HepG2 (cell line): Measurements from ENCODE around the gene EEF2. TPM values are rescaled to one million over a fixed set of nuclear protein-coding genes. Genes with fewer than 3 reads are reported as not detected.
A peak's percentile ranks its signal among the peaks of the same experiment; 100 is the strongest.

Source experiments
- ATAC-seq: fragments of 200-7000 bp; cut with Tn5 transposase; 3 replicates; pipeline ENCODE4 v1.9.1; 2020; ENCODE audit warnings: mild to moderate bottlenecking, moderate library complexity
- BruUV-seq: library from RNA; stranded (reverse); fragments of 400-500 nt; replicated peaks from 2 replicates; lab custom pipeline; 2021; lab: Mats Ljungman, UMichigan
- CTCF ChIA-PET: fragments of 300-600 bp; formaldehyde crosslinking; extraction: SDS; loops from one replicate; lab custom pipeline; 2021; ENCODE audit warnings: low total read pairs, inconsistent platforms, low intra/inter-chr PET ratio; lab: Yijun Ruan, JAX
- POLR2A ChIA-PET: fragments of 350-600 bp; sonication (Branson Sonifier 250); formaldehyde crosslinking; loops from one replicate; lab custom pipeline; 2020; ENCODE audit warnings: antibody characterized with exemption, inconsistent platforms; lab: Yijun Ruan, JAX
- DNase-seq: peaks from one replicate; pipeline ENCODE4 v3.0.0-alpha.2; 2015; ENCODE audit warnings: low spot score
- FAIRE-seq: peaks from 3 replicates; lab custom pipeline; 2011; peaks lifted over from hg19 to GRCh38; lab: Jason Lieb, UNC
- H2AFZ ChIP-seq: one replicate; pipeline ENCODE4 v1.6.1; 2011; ENCODE audit warnings: low read length, inconsistent platforms
- H3K27ac ChIP-seq: fragments of 300-600 bp; 3 replicates; pipeline ENCODE4 v1.8.0; 2011; ENCODE audit warnings: mixed run types, mild to moderate bottlenecking, mixed read lengths, low read length, inconsistent platforms; ENCODE audit not compliant: insufficient read depth; ENCODE audit errors: extremely low read length
- H3K27me3 ChIP-seq, 2 experiments: fragments of 200-600 bp in 1 of 2; 2 replicates in 1 of 2; 3 replicates in 1 of 2; pipeline versions ENCODE4 v1.6.0 to v1.8.0; 2011; ENCODE audit warnings: low read length in 2 of 2, mild to moderate bottlenecking in 2 of 2, moderate library complexity in 2 of 2, inconsistent platforms in 1 of 2; ENCODE audit not compliant: insufficient read depth in 2 of 2, control insufficient read depth in 1 of 2
- H3K36me3 ChIP-seq, 2 experiments: fragments of 200-600 bp in 1 of 2; replicated peaks in 1 of 2; 2 replicates in 1 of 2; 3 replicates in 1 of 2; pipeline versions ENCODE4 v1.5.1 to v1.8.0; 2011; ENCODE audit warnings: low read length in 2 of 2, inconsistent platforms in 1 of 2; ENCODE audit not compliant: insufficient read depth in 2 of 2, control insufficient read depth in 1 of 2
- H3K4me1 ChIP-seq: 2 replicates; pipeline ENCODE4 v1.5.1; 2012; ENCODE audit warnings: low read length, inconsistent platforms; ENCODE audit not compliant: insufficient read depth
- H3K4me2 ChIP-seq: 2 replicates; pipeline ENCODE4 v1.6.0; 2011; ENCODE audit warnings: low read depth, low read length, inconsistent platforms
- H3K4me3 ChIP-seq, 3 experiments: fragments of 200-600 bp in 1 of 3; sonication (generic), shearing (Covaris generic) in 1 of 3; replicated peaks in 1 of 3; 2 replicates each; pipeline ENCODE4 v1.5.1; 2011 to 2016; ENCODE audit warnings: low read length in 3 of 3, inconsistent platforms in 2 of 3, low read depth in 2 of 3, mild to moderate bottlenecking in 2 of 3, control low read depth in 1 of 3, mixed read lengths in 1 of 3; ENCODE audit not compliant: insufficient read depth in 1 of 3
- H3K79me2 ChIP-seq: one replicate; pipeline ENCODE4 v1.6.1; 2011; ENCODE audit warnings: low read length, inconsistent platforms; ENCODE audit not compliant: insufficient read depth
- H3K9ac ChIP-seq: 2 replicates; pipeline ENCODE4 v1.6.0; 2011; ENCODE audit warnings: mild to moderate bottlenecking, low read depth, low read length, inconsistent platforms; ENCODE audit not compliant: insufficient read depth
- H3K9me3 ChIP-seq: 2 replicates; pipeline ENCODE4 v1.5.1; 2012; ENCODE audit warnings: mild to moderate bottlenecking, low read length
- H4K20me1 ChIP-seq: 2 replicates; pipeline ENCODE4 v1.6.0; 2011; ENCODE audit warnings: inconsistent platforms, mild to moderate bottlenecking, low read length, moderate library complexity; ENCODE audit not compliant: insufficient read depth
- MIER2 ChIP-seq: IDR thresholded peaks from 2 replicates; pipeline ENCODE4 v1.6.1; 2016; ENCODE audit warnings: missing biosample characterization, missing genetic modification reagents
- MTERF4 ChIP-seq: sonication (generic); formaldehyde crosslinking; IDR thresholded peaks from 2 replicates; pipeline ENCODE4 v1.8.0; 2023; ENCODE audit warnings: mild to moderate bottlenecking, missing genetic modification reagents
- RBFOX2 ChIP-seq: fragments of 200-400 bp; formaldehyde crosslinking; IDR thresholded peaks from 2 replicates; pipeline ENCODE4 v1.6.1; 2017; ENCODE audit warnings: low read depth, mild to moderate bottlenecking, low read length
- THYN1 ChIP-seq: sonication (generic); formaldehyde crosslinking; IDR thresholded peaks from 2 replicates; pipeline ENCODE4 v1.8.1; 2023; ENCODE audit warnings: low read depth, mild to moderate bottlenecking, moderate library complexity, missing genetic modification reagents, borderline replicate concordance
- WGBS: methylation state at CpG from one replicate; pipeline ENCODE4 v1.1.6; 2017; ENCODE audit warnings: low lambda C conversion rate; 5-methylcytosine and 5-hydroxymethylcytosine counted together
- in situ Hi-C: cut with HindIII; loops from 2 replicates; pipeline ENCODE4 v1.10.0; 2017; ENCODE audit warnings: low pct_unique_long_range_greater_than_20kb; ENCODE audit not compliant: extremely low pct_ligation_motif_present
- intact Hi-C: fragments of 100-400 bp; cut with micrococcal nuclease; formaldehyde crosslinking; loops from one replicate; pipeline ENCODE4 v1.10.0; 2022; ENCODE audit not compliant: unreplicated experiment
- polyA plus RNA-seq, 8 experiments: library from polyadenylated mRNA; depleted of rRNA in 3 of 8; stranded (reverse) in 7 of 8; unstranded in 1 of 8; fragments of >200 nt; fragmentation: Illumina TruSeq in 4 of 8; extraction: Trizol in 4 of 8; gene quantifications; 2 replicates each; pipeline versions ENCODE4 v1.2.1 to v1.2.3, GENCODE V29; 2011 to 2016; ENCODE audit warnings: low read depth in 4 of 8, missing spikeins in 1 of 8, mixed read lengths in 1 of 8; ENCODE audit not compliant: insufficient read depth in 1 of 8
- total RNA-seq, 5 experiments: library from RNA; depleted of rRNA; stranded (reverse); fragments of >200 nt; fragmentation: Illumina TruSeq; extraction: Trizol; gene quantifications; 2 replicates each; pipeline ENCODE4 v1.2.3, GENCODE V29; 2016; ENCODE audit warnings: low read depth in 1 of 5

EEF2 gene
- total and polyA plus RNA-seq, 2 of the 13 experiments (the other 11 are each of a cell fraction or from before 2014, with no cell fraction given): 1,441 to 1,777 TPM

DNA sequence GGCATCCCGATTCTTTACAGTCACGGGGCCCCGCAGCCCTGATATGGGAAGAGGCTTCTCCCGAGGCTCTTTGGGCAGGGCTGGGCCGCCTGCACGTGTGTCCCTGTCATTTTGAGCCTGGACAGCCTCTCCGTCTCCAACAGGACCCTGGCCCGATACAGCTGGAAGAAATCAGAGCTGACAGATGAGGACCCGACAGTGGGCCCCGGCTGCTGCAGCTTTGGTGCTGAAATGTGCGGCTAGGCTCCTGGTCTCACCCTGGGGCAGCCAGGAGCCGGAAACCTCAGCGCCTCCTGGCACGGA, 25.5 kb upstream of the EEF2 start:
- Histone ChIP-seq H2AFZ (no peak overlapping the region), H3K27me3 (no peaks in the 10 kb centered on the region; a peak in 1 of 5 replicates), H3K36me3 (peaks cover 15 to 23% of the 10 kb centered on the region in 2 experiments; a peak in 4 of 5 replicates), H3K27ac (no peak overlapping the region), H3K4me1 (peaks cover 32% of the 10 kb centered on the region), H4K20me1 (0 out of 2 replicates have a peak, but pooled peaks cover 9% of the 10 kb centered on the region), H3K79me2 (peaks cover 35% of the 10 kb centered on the region), H3K4me3 (no peak overlapping the region), H3K9ac (no peak overlapping the region), H3K9me3 (no peaks in the 10 kb centered on the region), H3K4me2 (no peak overlapping the region)
- intact Hi-C loops: no loop called here
- WGBS: 98% methylated on average over 8 of the region's 14 CpGs
- no peak for TF ChIP-seq THYN1
- no peak for TF ChIP-seq MTERF4
- TF ChIP-seq RBFOX2: 0 out of 2 replicates have a peak, but pooled peaks have one; percentile 4
- no TSS peak for BruUV-seq
- ChIA-PET POLR2A (no interaction called here), CTCF (no interaction called here)
- in situ Hi-C loops: no loop called here
- ATAC-seq (no peak), FAIRE-seq (no peak), DNase-seq (no peak)

DNA sequence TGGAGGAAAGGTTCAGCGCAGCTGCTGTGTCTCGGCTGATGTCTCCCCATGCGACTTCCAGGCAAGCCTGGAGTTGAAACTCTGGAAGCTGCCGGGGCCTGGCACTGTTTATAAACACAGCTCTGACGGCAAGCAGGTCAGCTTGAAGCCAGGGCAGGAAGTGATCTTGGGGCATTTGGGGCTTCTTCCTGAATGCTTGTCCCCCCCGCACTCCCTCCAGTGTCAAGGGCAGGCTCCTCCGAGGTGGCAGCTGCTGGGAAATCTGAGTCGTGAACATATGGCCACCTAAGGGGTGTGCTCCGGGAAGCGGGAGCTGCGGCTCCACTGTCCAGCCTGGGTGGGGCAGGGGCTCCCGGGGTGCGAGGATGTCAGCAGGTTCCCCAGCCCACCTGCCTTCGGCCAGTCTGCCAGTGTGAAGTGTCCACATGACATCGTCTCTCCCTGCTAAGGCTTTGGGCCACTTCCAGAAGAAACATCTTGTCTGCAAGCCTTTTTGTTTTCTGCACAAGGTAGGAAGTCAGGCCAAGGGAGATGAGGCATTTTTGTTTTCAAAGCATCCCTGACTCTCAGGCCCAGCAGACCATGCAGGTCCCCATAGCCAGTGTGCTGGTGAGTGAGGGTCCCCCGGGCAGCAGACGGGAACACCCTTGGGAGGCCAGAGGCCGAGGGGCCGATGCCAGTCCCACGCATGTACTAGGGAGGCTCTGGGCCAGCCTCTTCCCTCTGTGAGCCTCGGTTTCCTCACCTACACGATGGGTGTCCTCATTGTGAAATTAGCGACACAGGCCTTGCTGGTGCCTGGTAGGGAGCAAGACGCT, 24.9 kb upstream of the EEF2 start:
- BruUV-seq: no TSS peak
- Histone ChIP-seq H3K9ac (no peak overlapping the region), H3K4me3 (no peak overlapping the region), H3K4me2 (no peak overlapping the region; the same call in 1 of the 2 replicates), H4K20me1 (0 out of 2 replicates have a peak, but pooled peaks cover 9% of the 10 kb centered on the region), H2AFZ (no peak overlapping the region)
- CTCF ChIA-PET: no interaction called here
- no peak for ATAC-seq
- TF ChIP-seq MIER2 (CRISPR knock-in tag) (no peak), RBFOX2 (0 out of 2 replicates have a peak, but pooled peaks have one; percentile 11)
- TF ChIP-seq, all 625 proteins: peak for 1
- 92% methylated on average over 11 of the region's 24 CpGs for WGBS
- intact Hi-C loops: loop anchor here (10.0 kb wide), 1 partner anchor 125 kb away; no protein-coding TSS in a partner anchor
- H3K36me3 ChIP-seq: peaks cover 11 to 23% of the 10 kb centered on the region in 2 experiments; a peak in 4 of 5 replicates
- no peaks in the 10 kb centered on the region; a peak in 1 of 5 replicates for H3K27me3 ChIP-seq
- no peaks in the 10 kb centered on the region for H3K9me3 ChIP-seq
- no peak for DNase-seq
- no peak for FAIRE-seq
- in situ Hi-C loops: no loop called here
- no peak overlapping the region for H3K27ac ChIP-seq
- POLR2A ChIA-PET: interaction anchor here (0.5 kb wide), 1 partner anchor 67 kb away, joined by 4 read pairs; no protein-coding TSS in a partner anchor
- peaks cover 35% of the 10 kb centered on the region for H3K79me2 ChIP-seq
- peaks cover 33% of the 10 kb centered on the region for H3K4me1 ChIP-seq
